Panc1 (cell line): ENCODE results near the gene IRX3. TPM values are rescaled to one million over a fixed set of nuclear protein-coding genes. Genes with fewer than 3 reads are reported as not detected.

Experiments
- ATAC-seq: fragments of 200-7000 bp; cut with Tn5 transposase; 2 replicates; pipeline ENCODE4 v1.9.1; 2020; ENCODE audit warnings: mild to moderate bottlenecking, moderate library complexity
- BruUV-seq: library from RNA; stranded (reverse); fragments of 400-500 nt; replicated peaks from 2 replicates; lab custom pipeline; 2021; lab: Mats Ljungman, UMichigan
- CTCF ChIA-PET: fragments of 300-600 bp; sonication (Branson Sonifier 250); formaldehyde crosslinking; loops from one replicate; lab custom pipeline; 2022; ENCODE audit warnings: antibody characterized with exemption; lab: Charles Lee
- POLR2A ChIA-PET: fragments of 300-600 bp; sonication (Branson Sonifier 250); formaldehyde crosslinking; loops from one replicate; lab custom pipeline; 2022; ENCODE audit warnings: antibody characterized with exemption; lab: Charles Lee
- DNase-seq: peaks from one replicate; pipeline ENCODE4 v3.0.0-alpha.2; 2010; ENCODE audit warnings: low read depth, low spot score
- H3K27ac ChIP-seq: 2 replicates; pipeline ENCODE4 v1.5.1; 2011; ENCODE audit warnings: mild to moderate bottlenecking, low read length, inconsistent platforms
- H3K27me3 ChIP-seq: fragments of 200-500 bp; sonication (Bioruptor generic); 2 replicates; pipeline ENCODE4 v1.6.0; 2014; ENCODE audit warnings: low read length, inconsistent platforms; ENCODE audit not compliant: control insufficient read depth, insufficient read depth
- H3K36me3 ChIP-seq: fragments of 200-500 bp; sonication (Bioruptor generic); 2 replicates; pipeline ENCODE4 v1.5.1; 2014; ENCODE audit warnings: inconsistent platforms, mild to moderate bottlenecking, low read length, moderate library complexity; ENCODE audit not compliant: control insufficient read depth, insufficient read depth
- H3K4me1 ChIP-seq: 2 replicates; pipeline ENCODE4 v1.5.1; 2011; ENCODE audit warnings: inconsistent platforms, mild to moderate bottlenecking, low read length, moderate library complexity; ENCODE audit not compliant: control insufficient read depth, insufficient read depth
- H3K4me3 ChIP-seq, 2 experiments: 2 replicates each; pipeline ENCODE4 v1.5.1; 2011 to 2012; ENCODE audit warnings: low read depth in 2 of 2, low read length in 2 of 2, mild to moderate bottlenecking in 2 of 2, inconsistent platforms in 1 of 2, moderate library complexity in 1 of 2
- H3K9me3 ChIP-seq: fragments of 200-500 bp; sonication (Bioruptor generic); 2 replicates; pipeline ENCODE4 v1.5.1; 2014; ENCODE audit warnings: low read depth, mild to moderate bottlenecking, inconsistent platforms, low read length, moderate library complexity; ENCODE audit not compliant: control insufficient read depth, insufficient read depth
- CTCF ChIP-seq: fragments of 450-650 bp; IDR thresholded peaks from 2 replicates; pipeline ENCODE4 v1.5.1; 2017; ENCODE audit warnings: mild to moderate bottlenecking
- POLR2AphosphoS5 ChIP-seq: IDR thresholded peaks from 2 replicates; pipeline ENCODE4 v1.6.1; 2012; ENCODE audit warnings: mild to moderate bottlenecking, low read depth, low read length, moderate library complexity
- REST ChIP-seq, 2 experiments: IDR thresholded peaks; 2 replicates each; pipeline ENCODE4 v1.6.1; 2011 to 2012; ENCODE audit warnings: low read depth in 2 of 2, control low read depth in 1 of 2, low read length in 1 of 2, mild to moderate bottlenecking in 1 of 2, moderate library complexity in 1 of 2; ENCODE audit not compliant: insufficient read depth in 1 of 2
- SIN3A ChIP-seq: IDR thresholded peaks from 2 replicates; pipeline ENCODE4 v1.6.1; 2012; ENCODE audit warnings: low read depth, mild to moderate bottlenecking, low read length, moderate library complexity, borderline replicate concordance; ENCODE audit not compliant: insufficient read depth
- TCF7L2 ChIP-seq: IDR thresholded peaks from 2 replicates; pipeline ENCODE4 v1.6.1; 2011; ENCODE audit warnings: mild to moderate bottlenecking, low read depth, low read length, inconsistent platforms
- in situ Hi-C: cut with HindIII; loops from 2 replicates; pipeline ENCODE4 v1.10.0; 2016; ENCODE audit warnings: low sequenced_read_pairs, low pct_unique_long_range_greater_than_20kb
- intact Hi-C: fragments of 100-400 bp; cut with micrococcal nuclease; formaldehyde crosslinking; loops from one replicate; pipeline ENCODE4 v1.10.0; 2022; ENCODE audit not compliant: unreplicated experiment
- total RNA-seq: library from RNA; stranded (reverse); gene quantifications from one replicate; pipeline ENCODE4 v1.2.1, GENCODE V29; 2021; ENCODE audit not compliant: unreplicated experiment

The IRX3 gene
- total RNA-seq, 1 experiment from 2014 or later: 7.0 TPM

- CTCF ChIA-PET: no interaction called here
- intact Hi-C loops (no loop called here), in situ Hi-C loops (no loop called here)
- POLR2A ChIA-PET: no interaction called here
- TF ChIP-seq POLR2AphosphoS5 (no peak), REST (IDR thresholded peaks at IDR 0.05; ENCODE audit: insufficient read depth in 1 of 2, low read depth in 2 of 2, low read length in 1 of 2) (no peak), SIN3A (no peak), CTCF (no peak), TCF7L2 (no peak)
- Histone ChIP-seq H3K4me3 (no peak overlapping the region), H3K27me3 (no peaks in the 10 kb centered on the region), H3K9me3 (no peaks in the 10 kb centered on the region), H3K36me3 (no peaks in the 10 kb centered on the region), H3K4me1 (no peaks in the 10 kb centered on the region), H3K27ac (no peak overlapping the region)
- BruUV-seq: no TSS peak
- ATAC-seq: no peak
- no peak for DNase-seq
Observed at GRCh38 chr16:54317101-54317611, 30.6 kb upstream of the IRX3 start.

GRCh38 chr16:54316095-54316889 lies 29.7 kb upstream of the IRX3 start:
- Histone ChIP-seq H3K4me3 (no peak overlapping the region), H3K36me3 (no peaks in the 10 kb centered on the region), H3K4me1 (no peaks in the 10 kb centered on the region), H3K27me3 (no peaks in the 10 kb centered on the region), H3K9me3 (no peaks in the 10 kb centered on the region), H3K27ac (no peak overlapping the region)
- ATAC-seq (no peak), DNase-seq (no peak)
- intact Hi-C loops: no loop called here
- no TSS peak for BruUV-seq
- in situ Hi-C loops: no loop called here
- no peak for TF ChIP-seq TCF7L2
- ChIA-PET POLR2A (no interaction called here), CTCF (no interaction called here)

GRCh38 chr16:54313789-54314188 lies 27.2 kb upstream of the IRX3 start:
- intact Hi-C loops: no loop called here

More at GRCh38 chr16:54313789-54314188, 27.2 kb upstream of the IRX3 start:
- H3K36me3 ChIP-seq: no peaks in the 10 kb centered on the region
- ChIA-PET POLR2A (no interaction called here), CTCF (no interaction called here)
- in situ Hi-C loops: no loop called here
- H3K4me3 ChIP-seq: no peak overlapping the region
- no peaks in the 10 kb centered on the region for H3K27me3 ChIP-seq
- H3K9me3 ChIP-seq: no peaks in the 10 kb centered on the region
- DNase-seq (no peak), ATAC-seq (no peak)
- H3K27ac ChIP-seq: no peak overlapping the region
- BruUV-seq: no TSS peak
- H3K4me1 ChIP-seq: no peaks in the 10 kb centered on the region
- TF ChIP-seq POLR2AphosphoS5: no peak
